ENCODE results near the gene RFPL3.

The RFPL3 gene

DNA sequence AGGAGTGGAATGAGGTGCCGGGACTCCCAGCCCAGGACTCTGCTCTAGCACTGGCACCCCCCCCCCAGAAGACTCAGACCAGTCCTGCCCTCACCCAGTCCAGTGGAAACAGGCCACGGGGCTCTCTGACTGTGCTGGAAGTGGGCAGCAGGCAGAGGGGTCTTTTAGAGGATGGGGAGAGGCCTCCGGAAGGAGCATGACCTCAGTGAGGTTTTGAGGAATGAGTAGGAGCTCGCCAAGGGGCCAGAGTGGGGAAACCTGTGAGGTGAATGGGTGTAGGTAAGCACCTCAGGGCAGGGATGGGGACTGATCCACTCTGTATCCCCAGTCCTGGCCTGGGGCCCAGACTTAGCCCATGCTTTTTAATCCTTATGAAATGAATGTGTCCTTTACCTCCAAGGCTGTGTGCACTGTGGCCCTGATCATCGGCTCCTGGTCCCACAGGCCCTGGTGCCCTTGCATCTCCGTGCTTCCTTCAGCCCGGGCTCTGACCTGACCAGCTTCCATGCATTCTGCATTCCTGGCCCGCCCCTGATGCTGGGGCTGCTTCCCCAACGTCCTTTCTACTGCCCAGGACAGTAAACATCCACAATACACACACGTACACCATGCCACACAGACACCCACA lies 24.4 kb upstream of the RFPL3 start:
- TF ChIP-seq ZFP3 (CRISPR knock-in tag; IDR thresholded peaks at IDR 0.05) (peak; percentile 80), GLIS3 (CRISPR knock-in tag; IDR thresholded peaks at IDR 0.05) (no peak), ZNF8 (CRISPR knock-in tag; IDR thresholded peaks at IDR 0.05) (no peak), TCF4 (CRISPR knock-in tag; IDR thresholded peaks at IDR 0.05; ENCODE audit: borderline replicate concordance) (no peak), SNAI2 (CRISPR knock-in tag; IDR thresholded peaks at IDR 0.05) (no peak), ARNTL (CRISPR knock-in tag; IDR thresholded peaks at IDR 0.05; ENCODE audit: borderline replicate concordance, low read depth) (no peak)
- TF ChIP-seq, protein P1, sequence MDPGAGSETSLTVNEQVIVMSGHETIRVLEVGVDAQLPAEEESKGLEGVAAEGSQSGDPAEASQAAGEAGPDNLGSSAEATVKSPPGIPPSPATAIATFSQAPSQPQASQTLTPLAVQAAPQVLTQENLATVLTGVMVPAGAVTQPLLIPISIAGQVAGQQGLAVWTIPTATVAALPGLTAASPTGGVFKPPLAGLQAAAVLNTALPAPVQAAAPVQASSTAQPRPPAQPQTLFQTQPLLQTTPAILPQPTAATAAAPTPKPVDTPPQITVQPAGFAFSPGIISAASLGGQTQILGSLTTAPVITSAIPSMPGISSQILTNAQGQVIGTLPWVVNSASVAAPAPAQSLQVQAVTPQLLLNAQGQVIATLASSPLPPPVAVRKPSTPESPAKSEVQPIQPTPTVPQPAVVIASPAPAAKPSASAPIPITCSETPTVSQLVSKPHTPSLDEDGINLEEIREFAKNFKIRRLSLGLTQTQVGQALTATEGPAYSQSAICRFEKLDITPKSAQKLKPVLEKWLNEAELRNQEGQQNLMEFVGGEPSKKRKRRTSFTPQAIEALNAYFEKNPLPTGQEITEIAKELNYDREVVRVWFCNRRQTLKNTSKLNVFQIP (CRISPR knock-in tag; IDR thresholded peaks at IDR 0.05; ENCODE audit: borderline replicate concordance, low read depth) = no peak
- TF ChIP-seq, protein P2, sequence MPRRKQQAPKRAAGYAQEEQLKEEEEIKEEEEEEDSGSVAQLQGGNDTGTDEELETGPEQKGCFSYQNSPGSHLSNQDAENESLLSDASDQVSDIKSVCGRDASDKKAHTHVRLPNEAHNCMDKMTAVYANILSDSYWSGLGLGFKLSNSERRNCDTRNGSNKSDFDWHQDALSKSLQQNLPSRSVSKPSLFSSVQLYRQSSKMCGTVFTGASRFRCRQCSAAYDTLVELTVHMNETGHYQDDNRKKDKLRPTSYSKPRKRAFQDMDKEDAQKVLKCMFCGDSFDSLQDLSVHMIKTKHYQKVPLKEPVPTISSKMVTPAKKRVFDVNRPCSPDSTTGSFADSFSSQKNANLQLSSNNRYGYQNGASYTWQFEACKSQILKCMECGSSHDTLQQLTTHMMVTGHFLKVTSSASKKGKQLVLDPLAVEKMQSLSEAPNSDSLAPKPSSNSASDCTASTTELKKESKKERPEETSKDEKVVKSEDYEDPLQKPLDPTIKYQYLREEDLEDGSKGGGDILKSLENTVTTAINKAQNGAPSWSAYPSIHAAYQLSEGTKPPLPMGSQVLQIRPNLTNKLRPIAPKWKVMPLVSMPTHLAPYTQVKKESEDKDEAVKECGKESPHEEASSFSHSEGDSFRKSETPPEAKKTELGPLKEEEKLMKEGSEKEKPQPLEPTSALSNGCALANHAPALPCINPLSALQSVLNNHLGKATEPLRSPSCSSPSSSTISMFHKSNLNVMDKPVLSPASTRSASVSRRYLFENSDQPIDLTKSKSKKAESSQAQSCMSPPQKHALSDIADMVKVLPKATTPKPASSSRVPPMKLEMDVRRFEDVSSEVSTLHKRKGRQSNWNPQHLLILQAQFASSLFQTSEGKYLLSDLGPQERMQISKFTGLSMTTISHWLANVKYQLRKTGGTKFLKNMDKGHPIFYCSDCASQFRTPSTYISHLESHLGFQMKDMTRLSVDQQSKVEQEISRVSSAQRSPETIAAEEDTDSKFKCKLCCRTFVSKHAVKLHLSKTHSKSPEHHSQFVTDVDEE (CRISPR knock-in tag; IDR thresholded peaks at IDR 0.05) = no peak
- TF ChIP-seq, protein P3, sequence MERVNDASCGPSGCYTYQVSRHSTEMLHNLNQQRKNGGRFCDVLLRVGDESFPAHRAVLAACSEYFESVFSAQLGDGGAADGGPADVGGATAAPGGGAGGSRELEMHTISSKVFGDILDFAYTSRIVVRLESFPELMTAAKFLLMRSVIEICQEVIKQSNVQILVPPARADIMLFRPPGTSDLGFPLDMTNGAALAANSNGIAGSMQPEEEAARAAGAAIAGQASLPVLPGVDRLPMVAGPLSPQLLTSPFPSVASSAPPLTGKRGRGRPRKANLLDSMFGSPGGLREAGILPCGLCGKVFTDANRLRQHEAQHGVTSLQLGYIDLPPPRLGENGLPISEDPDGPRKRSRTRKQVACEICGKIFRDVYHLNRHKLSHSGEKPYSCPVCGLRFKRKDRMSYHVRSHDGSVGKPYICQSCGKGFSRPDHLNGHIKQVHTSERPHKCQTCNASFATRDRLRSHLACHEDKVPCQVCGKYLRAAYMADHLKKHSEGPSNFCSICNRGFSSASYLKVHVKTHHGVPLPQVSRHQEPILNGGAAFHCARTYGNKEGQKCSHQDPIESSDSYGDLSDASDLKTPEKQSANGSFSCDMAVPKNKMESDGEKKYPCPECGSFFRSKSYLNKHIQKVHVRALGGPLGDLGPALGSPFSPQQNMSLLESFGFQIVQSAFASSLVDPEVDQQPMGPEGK (CRISPR knock-in tag; IDR thresholded peaks at IDR 0.05; ENCODE audit: borderline replicate concordance) = no peak
- ATAC-seq = no peak

DNA sequence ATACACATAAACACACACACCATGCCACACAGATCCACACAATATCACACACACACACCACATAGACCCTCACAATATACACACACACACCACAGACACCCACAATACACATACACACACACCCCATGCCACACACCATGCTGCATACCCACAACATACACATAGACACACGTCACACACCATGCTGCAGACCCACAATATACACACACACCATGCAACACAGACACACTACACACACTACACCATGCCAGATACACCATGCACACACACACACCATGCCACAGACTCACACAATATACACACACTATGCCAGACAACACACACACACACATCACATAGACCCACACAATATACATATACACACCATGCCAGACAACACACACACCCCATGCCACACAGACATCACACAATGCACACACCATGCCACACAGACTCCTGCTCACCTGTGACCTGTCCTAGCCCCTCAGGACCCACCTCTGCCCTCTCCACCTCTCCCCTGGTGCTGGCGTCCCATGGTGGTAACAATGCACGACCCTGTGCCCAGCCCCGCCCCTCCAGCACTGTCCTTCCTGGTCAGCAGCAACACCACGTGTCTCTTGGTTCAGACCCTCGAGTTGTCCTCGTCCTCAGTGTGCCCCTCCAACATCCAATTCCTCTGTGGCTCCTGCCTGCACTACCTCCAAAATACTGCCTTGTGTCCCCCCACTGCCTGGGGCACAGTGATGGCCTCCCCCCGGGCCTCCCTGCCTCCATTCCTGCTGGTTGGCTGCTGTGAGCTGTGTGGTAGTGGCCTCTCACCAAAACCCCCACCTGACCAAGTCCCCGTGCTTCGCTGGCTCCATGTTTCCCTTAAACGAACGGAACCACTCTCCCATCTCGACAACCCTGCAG lies 23.7 kb upstream of the RFPL3 start:
- ATAC-seq = no peak
- TF ChIP-seq RARB (CRISPR knock-in tag; IDR thresholded peaks at IDR 0.05) (no peak), ZFP3 (CRISPR knock-in tag; IDR thresholded peaks at IDR 0.05) (no peak), ZC3H10 (CRISPR knock-in tag; IDR thresholded peaks at IDR 0.05) (no peak), TOX (CRISPR knock-in tag; IDR thresholded peaks at IDR 0.05; ENCODE audit: borderline replicate concordance) (no peak), ESRRG (CRISPR knock-in tag; IDR thresholded peaks at IDR 0.05) (no peak), ISL1 (CRISPR knock-in tag; IDR thresholded peaks at IDR 0.05) (no peak), TCF4 (CRISPR knock-in tag; IDR thresholded peaks at IDR 0.05; ENCODE audit: borderline replicate concordance) (no peak), SNAI2 (CRISPR knock-in tag; IDR thresholded peaks at IDR 0.05) (no peak), BACH2 (CRISPR knock-in tag; IDR thresholded peaks at IDR 0.05; ENCODE audit: borderline replicate concordance) (no peak), PPARA (CRISPR knock-in tag; IDR thresholded peaks at IDR 0.05; ENCODE audit: borderline replicate concordance) (no peak), ZNF70 (CRISPR knock-in tag; IDR thresholded peaks at IDR 0.05) (no peak), ARNTL (CRISPR knock-in tag; IDR thresholded peaks at IDR 0.05; ENCODE audit: borderline replicate concordance, low read depth) (no peak)
- TF ChIP-seq, protein P4, sequence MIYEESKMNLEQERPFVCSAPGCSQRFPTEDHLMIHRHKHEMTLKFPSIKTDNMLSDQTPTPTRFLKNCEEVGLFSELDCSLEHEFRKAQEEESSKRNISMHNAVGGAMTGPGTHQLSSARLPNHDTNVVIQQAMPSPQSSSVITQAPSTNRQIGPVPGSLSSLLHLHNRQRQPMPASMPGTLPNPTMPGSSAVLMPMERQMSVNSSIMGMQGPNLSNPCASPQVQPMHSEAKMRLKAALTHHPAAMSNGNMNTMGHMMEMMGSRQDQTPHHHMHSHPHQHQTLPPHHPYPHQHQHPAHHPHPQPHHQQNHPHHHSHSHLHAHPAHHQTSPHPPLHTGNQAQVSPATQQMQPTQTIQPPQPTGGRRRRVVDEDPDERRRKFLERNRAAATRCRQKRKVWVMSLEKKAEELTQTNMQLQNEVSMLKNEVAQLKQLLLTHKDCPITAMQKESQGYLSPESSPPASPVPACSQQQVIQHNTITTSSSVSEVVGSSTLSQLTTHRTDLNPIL (CRISPR knock-in tag; IDR thresholded peaks at IDR 0.05; ENCODE audit: low read depth) = no peak

DNA sequence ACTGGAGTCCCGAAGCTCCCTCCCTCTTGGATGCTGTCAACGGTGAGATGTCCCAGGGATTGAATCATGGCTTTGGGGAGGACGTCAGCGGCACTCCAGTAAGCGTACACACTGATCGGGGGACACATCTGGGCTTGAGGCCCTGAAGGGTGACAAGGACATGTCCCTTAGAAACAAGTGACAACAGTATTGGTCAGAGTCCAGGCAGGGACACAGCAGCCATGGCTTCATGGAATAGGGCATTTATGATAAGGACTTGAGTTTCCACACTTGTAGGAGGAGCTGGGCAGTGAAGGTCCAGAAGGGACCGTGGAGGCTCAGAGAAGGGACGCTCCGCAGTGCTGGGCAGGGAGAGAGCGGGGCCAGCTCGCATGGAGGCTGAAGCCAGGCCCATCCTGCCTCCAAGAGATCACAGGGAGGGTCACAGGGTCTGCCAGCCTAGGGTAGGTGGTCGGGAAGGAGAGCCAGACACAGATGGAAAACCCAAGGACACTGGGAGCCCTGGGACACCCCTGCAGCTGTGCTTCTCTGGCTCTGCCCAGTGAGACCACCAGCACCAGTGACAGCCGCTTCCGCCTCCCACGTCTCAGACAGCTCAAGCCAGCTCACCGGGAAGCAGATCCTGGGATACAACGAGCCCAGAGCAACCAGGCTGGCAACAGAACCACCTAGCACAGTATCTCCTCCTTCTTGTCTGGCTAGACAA lies 22.9 kb upstream of the RFPL3 start:
- TF ChIP-seq GLIS3 (CRISPR knock-in tag; IDR thresholded peaks at IDR 0.05) (no peak), ESRRG (CRISPR knock-in tag; IDR thresholded peaks at IDR 0.05) (no peak), OSR1 (CRISPR knock-in tag; IDR thresholded peaks at IDR 0.05) (no peak), ZFP30 (CRISPR knock-in tag; IDR thresholded peaks at IDR 0.05) (no peak), BACH2 (CRISPR knock-in tag; IDR thresholded peaks at IDR 0.05; ENCODE audit: borderline replicate concordance) (no peak), ARNTL (CRISPR knock-in tag; IDR thresholded peaks at IDR 0.05; ENCODE audit: borderline replicate concordance, low read depth) (no peak)
- TF ChIP-seq, protein P1 (CRISPR knock-in tag; IDR thresholded peaks at IDR 0.05; ENCODE audit: borderline replicate concordance, low read depth) = no peak
- TF ChIP-seq, protein P2 (CRISPR knock-in tag; IDR thresholded peaks at IDR 0.05) = no peak
- ATAC-seq = no peak

Data from SK-N-SH treated with all-trans-retinoic acid at 6 μM for 48 hours (cell line).